Ishikawa (cell line): ENCODE data around the gene HSPA4L.

Experiments
- EP300 ChIP-seq: IDR thresholded peaks from 2 replicates; pipeline ENCODE4 v1.6.1; 2012; ENCODE audit warnings: borderline replicate concordance
- NFIC ChIP-seq: IDR thresholded peaks from 2 replicates; pipeline ENCODE4 v1.6.1; 2012
- YY1 ChIP-seq: IDR thresholded peaks from 2 replicates; pipeline ENCODE4 v1.6.1; 2012; ENCODE audit warnings: low read depth
- TF ChIP-seq, protein P1 (sequence below): IDR thresholded peaks from 2 replicates; pipeline ENCODE4 v1.6.1; 2012

DNA sequence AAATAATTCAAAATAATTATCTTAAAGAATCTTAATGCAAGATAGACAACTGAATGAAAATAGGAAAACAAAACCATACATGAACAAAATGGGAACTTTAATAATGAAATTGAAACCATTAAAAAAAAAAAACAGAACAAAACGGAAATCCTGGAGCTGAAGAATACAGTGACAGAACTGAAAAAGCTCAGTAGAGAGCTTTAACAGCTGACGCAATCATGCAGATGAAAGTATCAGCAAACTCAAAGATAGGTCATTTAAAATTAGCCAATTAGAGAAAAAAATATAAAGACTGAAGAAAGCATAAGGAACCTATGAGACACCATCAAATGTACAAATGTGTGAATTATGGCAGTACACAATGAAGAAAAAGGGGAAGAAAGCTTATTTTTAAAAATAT lies 33.2 kb upstream of the HSPA4L start:
- TF ChIP-seq YY1, result no peak
- TF ChIP-seq EP300, result no peak
- TF ChIP-seq, protein P1, sequence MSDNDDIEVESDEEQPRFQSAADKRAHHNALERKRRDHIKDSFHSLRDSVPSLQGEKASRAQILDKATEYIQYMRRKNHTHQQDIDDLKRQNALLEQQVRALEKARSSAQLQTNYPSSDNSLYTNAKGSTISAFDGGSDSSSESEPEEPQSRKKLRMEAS, result no peak
- no peak for TF ChIP-seq NFIC
